Left lung (tissue), 10 donors: ENCODE measurements around the gene PCSK2. TPM values are rescaled to one million over a fixed set of nuclear protein-coding genes. Genes with fewer than 3 reads are reported as not detected.

ENCODE experiments used
- ATAC-seq: fragments of 200-7000 bp; cut with Tn5 transposase; one replicate; pipeline ENCODE4 v1.9.1; 2020; ENCODE audit warnings: moderate library complexity
- DNase-seq, 4 donors: peaks; one replicate each; pipeline ENCODE4 v3.0.0-alpha.2; 2013 to 2020
- H3K27ac ChIP-seq, 2 donors: fragments of 200-600 bp; sonication (generic) in 1 of 2; one replicate each; pipeline versions ENCODE4 v1.5.0 to v1.8.0; 2020 to 2021
- H3K27me3 ChIP-seq, 2 donors: fragments of 200-600 bp; sonication (generic) in 1 of 2; one replicate each; pipeline versions ENCODE4 v1.5.0 to v1.8.0; 2020 to 2021
- H3K36me3 ChIP-seq, 2 donors: fragments of 200-600 bp; sonication (generic) in 1 of 2; one replicate each; pipeline versions ENCODE4 v1.5.0 to v1.8.0; 2020 to 2021
- H3K4me1 ChIP-seq, 2 donors: fragments of 200-600 bp; one replicate each; pipeline ENCODE4 v1.8.0; 2021
- H3K4me3 ChIP-seq, 2 donors: fragments of 200-600 bp; sonication (generic) in 1 of 2; one replicate each; pipeline versions ENCODE4 v1.5.0 to v1.8.0; 2020 to 2021; ENCODE audit warnings: mild to moderate bottlenecking in 1 of 2
- H3K9me3 ChIP-seq, 2 donors: fragments of 200-600 bp; sonication (generic) in 1 of 2; one replicate each; pipeline versions ENCODE4 v1.5.0 to v1.8.0; 2020 to 2021
- CTCF ChIP-seq, 2 donors: fragments of 200-600 bp; sonication (generic) in 1 of 2; IDR thresholded peaks; one replicate each; pipeline versions ENCODE4 v1.5.0 to v1.8.0; 2021; ENCODE audit warnings: antibody characterized with exemption in 2 of 2
- intact Hi-C, 2 donors: fragments of 100-400 bp; cut with DNase I; formaldehyde crosslinking; loops; one replicate each; pipeline versions ENCODE4 v1.11.2 to v1.14.2; 2022
- polyA plus RNA-seq, 6 donors: library from polyadenylated mRNA; unstranded; fragments of 120-200 nt; gene quantifications; one replicate each; pipeline ENCODE4 v1.2.1, GENCODE V29; 2013; ENCODE audit not compliant: insufficient read length in 6 of 6
- total RNA-seq, 2 donors: library from RNA; stranded (reverse); fragmentation: NEBNext Ultra II Directional; extraction: Animal tissue kit (Norgen Biotek cat#: 25700); gene quantifications; one replicate each; pipeline ENCODE4 v1.2.1, GENCODE V29; 2021
- donor health status: DM: no; HTN: yes; CAD: no.
- donor health status: DM: no; HTN: no; CAD: no.

The PCSK2 gene
- total and polyA plus RNA-seq, 8 donors = 0.32 to 33.4 (median 0.65) TPM

DNA sequence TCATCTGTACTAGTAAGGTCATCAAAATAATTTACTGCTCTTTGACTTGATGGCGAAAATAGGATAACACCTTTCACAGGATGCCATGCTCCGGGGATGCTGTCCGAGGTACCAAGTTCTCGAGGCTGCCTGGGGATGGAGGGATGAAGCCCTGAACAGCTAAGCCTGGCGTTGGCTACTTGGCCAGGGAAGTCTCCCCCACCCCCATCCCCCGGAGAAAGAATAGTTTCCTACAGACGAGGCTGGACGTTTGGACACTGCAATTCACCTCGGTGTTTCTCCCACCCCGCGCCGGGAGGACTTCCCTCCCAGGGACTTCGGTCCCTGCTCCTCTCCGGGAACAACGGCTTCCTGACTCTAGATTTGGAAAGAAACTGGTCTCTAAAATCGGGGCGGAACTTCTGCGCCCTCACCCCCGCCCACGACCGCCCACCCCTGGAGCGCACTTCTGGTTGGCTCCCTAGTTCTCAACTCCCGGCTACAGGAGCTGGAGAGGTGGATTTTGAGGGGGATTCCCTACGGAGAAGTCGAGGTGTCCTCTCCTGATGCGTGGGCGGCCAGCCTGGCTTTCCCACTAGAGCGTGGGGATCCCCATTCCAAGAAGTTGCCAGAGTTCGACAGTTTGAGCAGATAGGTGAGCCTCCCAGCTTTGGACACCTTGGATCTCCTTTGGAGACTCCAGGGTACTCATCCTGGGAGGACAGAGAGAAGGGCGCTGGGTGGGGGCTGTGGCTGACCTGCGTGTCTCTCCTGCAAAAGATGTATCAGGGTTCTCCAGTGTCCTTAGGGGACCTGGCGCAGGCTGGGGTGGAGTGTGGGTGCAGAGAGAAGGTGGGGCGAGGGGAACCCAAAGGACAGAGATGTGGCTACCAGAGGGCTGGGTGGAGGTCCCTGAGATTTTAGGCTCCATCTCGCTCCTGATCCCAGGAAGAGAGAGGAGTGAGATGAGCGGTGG, 1.1 kb downstream of the PCSK2 start:
- TF ChIP-seq CTCF (IDR thresholded peaks at IDR 0.05) = no peak
- ATAC-seq = peak; percentile 58
- Histone ChIP-seq H3K9me3 (no peaks in the 10 kb centered on the region), H3K27me3 (peaks cover 21 to 75% of the 10 kb centered on the region in 2 donors), H3K4me1 (peaks cover 0 to 6% of the 10 kb centered on the region in 2 donors), H3K4me3 (peak overlapping the region in 1 of 2 donors; percentile 33), H3K36me3 (no peaks in the 10 kb centered on the region), H3K27ac (no peak overlapping the region)
- intact Hi-C loops = no loop called here
- peak in 2 of 4 donors; percentile 12 to 49 for DNase-seq

GRCh38 chr20:17228624-17229061, 1.8 kb downstream of the PCSK2 start:
- peaks cover 21 to 68% of the 10 kb centered on the region in 2 donors for H3K27me3 ChIP-seq
- peak overlapping the region in 1 of 2 donors; percentile 7 for H3K4me3 ChIP-seq
- intact Hi-C loops = no loop called here

DNA sequence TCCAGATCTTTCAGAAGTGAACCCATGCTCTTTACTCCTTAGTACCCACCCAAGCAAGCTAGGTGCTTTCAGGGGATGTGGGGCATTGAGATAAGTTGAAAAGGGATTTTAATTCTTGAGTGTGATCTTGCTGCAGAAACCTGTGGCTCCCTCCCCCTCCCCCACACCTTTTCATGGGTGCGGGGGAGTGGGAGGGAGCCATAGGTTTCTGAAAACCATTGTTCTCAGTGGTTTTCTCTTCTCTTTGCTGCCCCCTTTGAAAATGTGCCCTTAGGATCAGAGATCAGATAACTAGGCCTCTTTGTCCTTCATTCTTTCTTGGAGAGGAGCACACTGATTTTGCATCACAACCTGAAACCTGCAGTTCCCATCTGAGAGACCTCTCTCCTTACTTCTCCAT, 2.4 kb downstream of the PCSK2 start:
- Histone ChIP-seq H3K36me3 (no peaks in the 10 kb centered on the region), H3K4me3 (no peak overlapping the region), H3K27ac (no peak overlapping the region), H3K4me1 (peaks cover 0 to 6% of the 10 kb centered on the region in 2 donors), H3K27me3 (peaks cover 21 to 63% of the 10 kb centered on the region in 2 donors), H3K9me3 (no peaks in the 10 kb centered on the region)
- intact Hi-C loops = no loop called here
- DNase-seq = no peak
- no peak for TF ChIP-seq CTCF (IDR thresholded peaks at IDR 0.05)
- ATAC-seq = no peak

More at GRCh38 chr20:17228624-17229061, 1.8 kb downstream of the PCSK2 start:
- no peak for TF ChIP-seq CTCF (IDR thresholded peaks at IDR 0.05)
- H3K36me3 ChIP-seq = no peaks in the 10 kb centered on the region
- peaks cover 0 to 6% of the 10 kb centered on the region in 2 donors for H3K4me1 ChIP-seq
- no peak overlapping the region for H3K27ac ChIP-seq
- ATAC-seq = peak; percentile 8
- H3K9me3 ChIP-seq = no peaks in the 10 kb centered on the region
- peak in 2 of 4 donors; percentile 32 to 80 for DNase-seq

GRCh38 chr20:17233626-17234025, 6.8 kb downstream of the PCSK2 start:
- H3K4me3 ChIP-seq = no peak overlapping the region
- no peaks in the 10 kb centered on the region for H3K36me3 ChIP-seq
- no peak for DNase-seq
- no peak overlapping the region for H3K27ac ChIP-seq
- no peaks in the 10 kb centered on the region for H3K4me1 ChIP-seq
- no peaks in the 10 kb centered on the region for H3K9me3 ChIP-seq
- TF ChIP-seq CTCF (IDR thresholded peaks at IDR 0.05) = no peak
- intact Hi-C loops = no loop called here
- no peak for ATAC-seq
- peaks cover 0 to 20% of the 10 kb centered on the region in 2 donors for H3K27me3 ChIP-seq

DNA sequence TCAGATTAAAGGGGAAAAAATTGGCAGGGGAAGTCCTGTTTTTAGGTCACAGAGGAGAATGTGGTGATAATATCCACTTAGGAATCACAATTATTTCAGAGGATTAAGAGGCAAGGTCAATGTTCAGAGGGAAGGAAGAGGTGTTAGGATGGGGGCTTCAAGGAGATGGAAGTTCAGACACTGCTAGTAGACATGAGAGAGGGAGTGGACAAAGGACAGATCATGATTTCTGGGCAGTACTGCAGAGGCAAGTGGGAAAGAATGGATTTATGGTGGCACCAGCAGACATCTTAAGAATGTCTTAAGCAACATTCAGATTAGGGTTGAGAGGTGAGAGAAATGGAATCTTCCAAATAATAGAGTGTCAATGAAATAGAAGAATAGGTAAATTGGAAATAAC, 9.9 kb downstream of the PCSK2 start:
- ATAC-seq = no peak

More for the DNA sequence above, 9.9 kb downstream of the PCSK2 start:
- intact Hi-C loops = no loop called here
- H3K9me3 ChIP-seq = no peaks in the 10 kb centered on the region
- no peak for DNase-seq
- no peak overlapping the region for H3K27ac ChIP-seq
- TF ChIP-seq CTCF (IDR thresholded peaks at IDR 0.05) = no peak
- H3K27me3 ChIP-seq = no peaks in the 10 kb centered on the region
- H3K36me3 ChIP-seq = no peaks in the 10 kb centered on the region
- H3K4me1 ChIP-seq = no peaks in the 10 kb centered on the region
- no peak overlapping the region for H3K4me3 ChIP-seq
